ENCODE data around the gene TAB2. TPM values are rescaled to one million over a fixed set of nuclear protein-coding genes. Genes with fewer than 3 reads are reported as not detected.

TAB2 gene
- total RNA-seq, 1 experiment from 2014 or later, result 45.8 TPM

- Histone ChIP-seq H3K27ac (no peak overlapping the region), H3K4me2 (no peak overlapping the region), H3K36me3 (ENCODE audit: low read depth) (no peaks in the 10 kb centered on the region), H2AFZ (no peak overlapping the region), H3K4me3 (no peak overlapping the region), H3K9me3 (ENCODE audit: insufficient read depth, low read depth) (no peaks in the 10 kb centered on the region), H3K27me3 (ENCODE audit: insufficient read depth, low read depth) (no peaks in the 10 kb centered on the region), H3K4me1 (replicated peaks; ENCODE audit: insufficient read depth) (no peaks in the 10 kb centered on the region), H4K20me1 (ENCODE audit: insufficient read depth) (no peaks in the 10 kb centered on the region), H3K9me2 (ENCODE audit: insufficient read depth) (no peaks in the 10 kb centered on the region), H3K79me2 (ENCODE audit: low read depth) (no peaks in the 10 kb centered on the region), H3F3A (ENCODE audit: insufficient read depth, low read depth) (no peaks in the 10 kb centered on the region)
- POLR2A ChIA-PET (ENCODE audit: unreplicated experiment), result no interaction called here
- intact Hi-C loops (cut with micrococcal nuclease; ENCODE audit: unreplicated experiment), result no loop called here
- BruUV-seq (replicated peaks), result no TSS peak
- CTCF ChIA-PET, result no interaction called here
- TF ChIP-seq EZH2 (IDR thresholded peaks at IDR 0.05; ENCODE audit: low read depth) (no peak), CTCF (conservative IDR thresholded peaks at IDR 0.05) (no peak)
- no peak for DNase-seq
Observed at GRCh38 chr6:149422581-149422980, 105.1 kb downstream of the TAB2 start.

GRCh38 chr6:149423964-149424440, 106.5 kb downstream of the TAB2 start:
- Histone ChIP-seq H4K20me1 (ENCODE audit: insufficient read depth) (no peaks in the 10 kb centered on the region), H3K9me2 (ENCODE audit: insufficient read depth) (no peaks in the 10 kb centered on the region), H3K9me3 (ENCODE audit: insufficient read depth, low read depth) (no peaks in the 10 kb centered on the region), H3F3A (ENCODE audit: insufficient read depth, low read depth) (no peaks in the 10 kb centered on the region), H2AFZ (no peak overlapping the region), H3K36me3 (ENCODE audit: low read depth) (no peaks in the 10 kb centered on the region), H3K4me3 (no peak overlapping the region), H3K79me2 (ENCODE audit: low read depth) (no peaks in the 10 kb centered on the region), H3K27ac (no peak overlapping the region), H3K4me2 (no peak overlapping the region), H3K4me1 (replicated peaks; ENCODE audit: insufficient read depth) (no peaks in the 10 kb centered on the region), H3K27me3 (ENCODE audit: insufficient read depth, low read depth) (no peaks in the 10 kb centered on the region)
- TF ChIP-seq CTCF (conservative IDR thresholded peaks at IDR 0.05) (no peak), EZH2 (IDR thresholded peaks at IDR 0.05; ENCODE audit: low read depth) (no peak)
- intact Hi-C loops (cut with micrococcal nuclease; ENCODE audit: unreplicated experiment), result no loop called here
- CTCF ChIA-PET, result no interaction called here
- no TSS peak for BruUV-seq (replicated peaks)
- POLR2A ChIA-PET (ENCODE audit: unreplicated experiment), result no interaction called here
- DNase-seq, result no peak

GRCh38 chr6:149425224-149425623, 107.7 kb downstream of the TAB2 start:
- POLR2A ChIA-PET (ENCODE audit: unreplicated experiment), result no interaction called here
- no TSS peak for BruUV-seq (replicated peaks)
- Histone ChIP-seq H3K4me1 (replicated peaks; ENCODE audit: insufficient read depth) (no peaks in the 10 kb centered on the region), H3K27ac (no peak overlapping the region), H4K20me1 (ENCODE audit: insufficient read depth) (no peaks in the 10 kb centered on the region), H3K79me2 (ENCODE audit: low read depth) (no peaks in the 10 kb centered on the region), H3K9me2 (ENCODE audit: insufficient read depth) (no peaks in the 10 kb centered on the region), H2AFZ (no peak overlapping the region), H3K36me3 (ENCODE audit: low read depth) (no peaks in the 10 kb centered on the region), H3K27me3 (ENCODE audit: insufficient read depth, low read depth) (no peaks in the 10 kb centered on the region), H3F3A (ENCODE audit: insufficient read depth, low read depth) (no peaks in the 10 kb centered on the region), H3K4me3 (no peak overlapping the region), H3K4me2 (no peak overlapping the region), H3K9me3 (ENCODE audit: insufficient read depth, low read depth) (no peaks in the 10 kb centered on the region)
- DNase-seq, result no peak
- CTCF ChIA-PET, result no interaction called here
- intact Hi-C loops (cut with micrococcal nuclease; ENCODE audit: unreplicated experiment), result no loop called here
- TF ChIP-seq CTCF (conservative IDR thresholded peaks at IDR 0.05) (no peak), EZH2 (IDR thresholded peaks at IDR 0.05; ENCODE audit: low read depth) (no peak)

Data from PC-9 (cell line).